OCI-LY1 (cell line): ENCODE measurements around the gene COLEC12.

Source experiments
- CTCF ChIP-seq: fragments of 200-600 bp; sonication (generic), shearing (Covaris generic); IDR thresholded peaks from 2 replicates; pipeline ENCODE4 v1.5.1; 2017; ENCODE audit warnings: mild to moderate bottlenecking, antibody characterized with exemption, low read length, moderate library complexity, mixed read lengths
- EZH2 ChIP-seq: fragments of 200-600 bp; sonication (generic), shearing (Covaris generic); IDR thresholded peaks from 2 replicates; pipeline ENCODE4 v1.8.0; 2017; ENCODE audit warnings: borderline replicate concordance, mixed run types, mild to moderate bottlenecking, antibody characterized with exemption, low read length, moderate library complexity, mixed read lengths

DNA sequence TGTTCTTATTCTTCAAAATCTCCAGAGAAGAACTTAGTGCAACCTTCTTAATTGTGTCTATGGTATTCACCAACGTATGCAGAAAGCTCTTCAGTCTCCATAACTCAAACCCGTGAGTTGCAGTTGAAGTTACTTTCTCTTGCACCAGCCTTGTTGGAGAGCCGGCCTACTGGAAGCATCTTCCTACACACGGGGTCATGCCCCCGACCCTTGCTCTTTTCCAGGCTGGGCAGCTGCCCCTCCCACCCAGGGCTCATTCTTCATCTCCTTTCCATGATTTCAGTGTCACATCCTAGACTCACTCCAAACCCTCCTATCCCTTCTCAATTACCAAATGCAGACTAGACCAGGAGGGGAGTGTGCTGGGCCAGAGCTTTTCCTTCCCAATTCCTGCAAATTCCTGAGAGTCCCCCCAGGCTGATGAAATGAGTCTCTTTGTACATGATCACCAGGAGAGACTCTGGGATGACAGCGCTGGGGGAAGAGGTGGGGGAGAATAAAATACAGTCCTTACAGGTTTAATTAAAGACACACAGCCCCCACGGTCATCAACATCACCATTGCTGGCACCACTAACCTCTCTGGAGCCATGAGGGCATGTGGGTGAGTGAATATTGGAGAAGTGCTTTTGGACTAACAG, 75.3 kb downstream of the COLEC12 start:
- TF ChIP-seq CTCF (no peak), EZH2 (no peak)
